Bronchial epithelial cell (primary cell): ENCODE measurements around the gene PCDH1. TPM values are rescaled to one million over a fixed set of nuclear protein-coding genes. Genes with fewer than 3 reads are reported as not detected.

ENCODE experiments used
- DNase-seq: peaks from one replicate; pipeline ENCODE4 v3.0.0-alpha.2; 2010; ENCODE audit warnings: low read depth
- FAIRE-seq: peaks from 2 replicates; lab custom pipeline; 2011; peaks lifted over from hg19 to GRCh38; lab: Jason Lieb, UNC
- H3K27me3 ChIP-seq: 2 replicates; pipeline ENCODE4 v1.5.1; 2011; ENCODE audit warnings: low read length; ENCODE audit not compliant: control insufficient read depth, insufficient read depth
- H3K36me3 ChIP-seq: 2 replicates; pipeline ENCODE4 v1.5.1; 2011; ENCODE audit warnings: low read length; ENCODE audit not compliant: control insufficient read depth, insufficient read depth
- H3K4me3 ChIP-seq: 2 replicates; pipeline ENCODE4 v1.5.1; 2011; ENCODE audit warnings: mild to moderate bottlenecking, low read depth, low read length, control low read depth
- total RNA-seq: library from RNA; depleted of rRNA; stranded (reverse); fragments of >200 nt; gene quantifications from 2 replicates; pipeline ENCODE4 v1.2.1, GENCODE V29; 2014
- TF ChIP-seq, protein P1 (sequence below): IDR thresholded peaks from 2 replicates; pipeline ENCODE4 v1.5.1; 2011; ENCODE audit warnings: mild to moderate bottlenecking, moderate library complexity, low read length, control low read depth, inconsistent platforms; ENCODE audit not compliant: insufficient read depth, severe bottlenecking

The PCDH1 gene
- total RNA-seq, 1 donor from 2014 or later: 85.3 TPM

- TF ChIP-seq, protein P1, sequence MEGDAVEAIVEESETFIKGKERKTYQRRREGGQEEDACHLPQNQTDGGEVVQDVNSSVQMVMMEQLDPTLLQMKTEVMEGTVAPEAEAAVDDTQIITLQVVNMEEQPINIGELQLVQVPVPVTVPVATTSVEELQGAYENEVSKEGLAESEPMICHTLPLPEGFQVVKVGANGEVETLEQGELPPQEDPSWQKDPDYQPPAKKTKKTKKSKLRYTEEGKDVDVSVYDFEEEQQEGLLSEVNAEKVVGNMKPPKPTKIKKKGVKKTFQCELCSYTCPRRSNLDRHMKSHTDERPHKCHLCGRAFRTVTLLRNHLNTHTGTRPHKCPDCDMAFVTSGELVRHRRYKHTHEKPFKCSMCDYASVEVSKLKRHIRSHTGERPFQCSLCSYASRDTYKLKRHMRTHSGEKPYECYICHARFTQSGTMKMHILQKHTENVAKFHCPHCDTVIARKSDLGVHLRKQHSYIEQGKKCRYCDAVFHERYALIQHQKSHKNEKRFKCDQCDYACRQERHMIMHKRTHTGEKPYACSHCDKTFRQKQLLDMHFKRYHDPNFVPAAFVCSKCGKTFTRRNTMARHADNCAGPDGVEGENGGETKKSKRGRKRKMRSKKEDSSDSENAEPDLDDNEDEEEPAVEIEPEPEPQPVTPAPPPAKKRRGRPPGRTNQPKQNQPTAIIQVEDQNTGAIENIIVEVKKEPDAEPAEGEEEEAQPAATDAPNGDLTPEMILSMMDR: no peak
- FAIRE-seq (no peak), DNase-seq (peak; percentile 75)
- H3K36me3 ChIP-seq: peaks cover 33% of the 10 kb centered on the region
- no peaks in the 10 kb centered on the region for H3K27me3 ChIP-seq
- H3K4me3 ChIP-seq: no peak overlapping the region
These were observed 12.1 kb downstream of the PCDH1 start for GRCh38 chr5:141866096-141866495.

DNA sequence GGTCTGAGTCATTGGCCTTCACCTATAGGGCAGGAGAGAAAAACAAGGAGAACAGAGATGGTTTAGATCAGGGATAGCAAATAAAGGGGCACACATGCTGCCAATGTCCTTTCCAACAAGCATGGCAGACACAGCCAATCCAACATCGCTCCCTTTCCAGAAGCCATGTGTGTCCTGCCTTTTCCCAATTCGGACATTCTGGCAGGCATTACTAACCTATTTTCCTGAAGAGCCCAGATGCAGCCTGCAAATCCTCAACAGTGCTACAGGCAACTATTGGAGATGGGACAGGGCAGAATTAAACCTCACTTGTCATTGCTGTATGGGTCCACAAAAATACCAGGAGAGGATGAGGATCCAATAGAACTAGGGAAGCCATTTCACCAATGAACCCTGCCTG lies 12.8 kb downstream of the PCDH1 start:
- no peaks in the 10 kb centered on the region for H3K27me3 ChIP-seq
- TF ChIP-seq, protein P1: no peak
- DNase-seq (no peak), FAIRE-seq (no peak)
- H3K4me3 ChIP-seq: no peak overlapping the region
- H3K36me3 ChIP-seq: peaks cover 33% of the 10 kb centered on the region

- Histone ChIP-seq H3K4me3 (no peak overlapping the region), H3K27me3 (no peaks in the 10 kb centered on the region), H3K36me3 (peaks cover 33% of the 10 kb centered on the region)
- TF ChIP-seq, protein P1: no peak
- DNase-seq: no peak
- peak; percentile 13 for FAIRE-seq
These were observed 13.5 kb downstream of the PCDH1 start for GRCh38 chr5:141864371-141865370.

- H3K27me3 ChIP-seq: no peaks in the 10 kb centered on the region
- TF ChIP-seq, protein P1: no peak
- FAIRE-seq (peak; percentile 68), DNase-seq (no peak)
- peaks cover 29% of the 10 kb centered on the region for H3K36me3 ChIP-seq
- no peak overlapping the region for H3K4me3 ChIP-seq
These were observed 14.5 kb downstream of the PCDH1 start for GRCh38 chr5:141863569-141864178.

DNA sequence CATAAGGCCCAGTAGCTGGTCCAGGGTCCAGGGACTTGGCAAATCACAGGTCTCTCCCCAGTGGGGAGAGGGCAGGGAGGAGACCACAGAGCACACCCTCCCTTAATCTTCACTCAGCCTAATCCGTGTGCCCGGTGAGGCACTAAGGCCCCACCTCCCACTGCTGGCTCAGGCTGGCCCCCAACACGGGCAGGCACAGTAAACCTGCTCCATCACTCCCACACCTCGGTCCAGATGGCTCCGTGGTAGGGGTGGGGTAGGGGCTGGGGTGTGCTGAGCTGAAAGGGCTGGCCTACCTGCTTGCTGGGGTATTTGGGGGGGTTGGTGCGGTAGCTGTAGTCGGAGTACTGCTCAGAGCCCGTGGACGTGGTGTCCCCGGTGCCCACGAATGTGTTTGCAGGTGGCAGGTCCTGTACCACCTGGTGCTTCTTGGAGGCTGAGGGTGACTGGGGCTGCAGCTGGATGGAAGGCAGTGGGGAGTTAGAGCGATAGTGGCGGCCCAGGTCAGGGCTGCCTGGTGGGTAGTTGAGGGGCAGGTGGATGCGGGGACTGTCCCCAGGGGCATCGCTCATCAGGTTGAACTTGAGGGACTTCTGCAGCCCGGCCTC lies 15.2 kb downstream of the PCDH1 start:
- no peaks in the 10 kb centered on the region for H3K27me3 ChIP-seq
- H3K4me3 ChIP-seq: no peak overlapping the region
- TF ChIP-seq, protein P1: no peak
- H3K36me3 ChIP-seq: peaks cover 26% of the 10 kb centered on the region
- DNase-seq (no peak), FAIRE-seq (no peak)
